OCI-LY7 (cell line): ENCODE measurements around the gene MVK. TPM values are rescaled to one million over a fixed set of nuclear protein-coding genes. Genes with fewer than 3 reads are reported as not detected.

Experiments
- BruUV-seq: library from RNA; stranded (reverse); fragments of 400-500 nt; replicated peaks from 2 replicates; lab custom pipeline; 2021; lab: Mats Ljungman, UMichigan
- CTCF ChIA-PET: fragments of 300-600 bp; sonication (Branson Sonifier 250); formaldehyde crosslinking; loops from one replicate; lab custom pipeline; 2022; ENCODE audit warnings: antibody characterized with exemption; ENCODE audit not compliant: unreplicated experiment; lab: Charles Lee
- POLR2A ChIA-PET: fragments of 300-600 bp; sonication (Branson Sonifier 250); formaldehyde crosslinking; loops from one replicate; lab custom pipeline; 2022; ENCODE audit warnings: antibody characterized with exemption; lab: Charles Lee
- DNase-seq: peaks from one replicate; pipeline ENCODE4 v3.0.0-alpha.2; 2015; ENCODE audit warnings: low spot score
- H2AFZ ChIP-seq: fragments of 200-600 bp; sonication (generic), shearing (Covaris generic); 2 replicates; pipeline ENCODE4 v1.6.1; 2014; ENCODE audit warnings: mild to moderate bottlenecking, antibody characterized with exemption, low read length, moderate library complexity
- H3K27ac ChIP-seq: fragments of 200-600 bp; sonication (generic); 2 replicates; pipeline ENCODE4 v1.5.1; 2014; ENCODE audit warnings: mixed run types, low read depth, mild to moderate bottlenecking, moderate library complexity, low read length, inconsistent platforms; ENCODE audit not compliant: poor library complexity, severe bottlenecking
- H3K36me3 ChIP-seq: fragments of 200-600 bp; sonication (generic); 2 replicates; pipeline ENCODE4 v1.6.1; 2014; ENCODE audit warnings: mild to moderate bottlenecking, antibody characterized with exemption, low read length, moderate library complexity, mixed read lengths; ENCODE audit not compliant: insufficient read depth
- H3K4me1 ChIP-seq: fragments of 200-600 bp; sonication (generic); 2 replicates; pipeline ENCODE4 v1.5.1; 2014; ENCODE audit warnings: mild to moderate bottlenecking, low read length; ENCODE audit not compliant: insufficient read depth, poor library complexity, severe bottlenecking
- H3K4me2 ChIP-seq: fragments of 200-600 bp; sonication (generic); 2 replicates; pipeline ENCODE4 v1.6.1; 2014; ENCODE audit warnings: mild to moderate bottlenecking, low read length
- H3K4me3 ChIP-seq: fragments of 200-600 bp; sonication (generic); 2 replicates; pipeline ENCODE4 v1.5.1; 2014; ENCODE audit warnings: mild to moderate bottlenecking, low read depth, low read length; ENCODE audit not compliant: poor library complexity, severe bottlenecking
- H3K79me2 ChIP-seq: fragments of 200-600 bp; sonication (generic); 2 replicates; pipeline ENCODE4 v1.6.1; 2016; ENCODE audit warnings: low read depth, mild to moderate bottlenecking, low read length, moderate library complexity, mixed read lengths; ENCODE audit not compliant: insufficient read depth
- H3K9me2 ChIP-seq: fragments of 200-600 bp; sonication (generic); 2 replicates; pipeline ENCODE4 v1.6.1; 2016; ENCODE audit warnings: mild to moderate bottlenecking, low read length, mixed read lengths; ENCODE audit not compliant: insufficient read depth
- H3K9me3 ChIP-seq: fragments of 200-600 bp; sonication (generic); 2 replicates; pipeline ENCODE4 v1.6.1; 2014; ENCODE audit warnings: mild to moderate bottlenecking, mixed run types, low read length, mixed read lengths
- H4K20me1 ChIP-seq: fragments of 200-600 bp; sonication (generic); 2 replicates; pipeline ENCODE4 v1.6.1; 2014; ENCODE audit warnings: mild to moderate bottlenecking, antibody characterized with exemption, low read length, moderate library complexity, mixed read lengths; ENCODE audit not compliant: insufficient read depth
- CTCF ChIP-seq: fragments of 200-600 bp; sonication (generic); conservative IDR thresholded peaks from 2 replicates; pipeline ENCODE4 v1.5.1; 2014; ENCODE audit warnings: mild to moderate bottlenecking, antibody characterized with exemption, low read length, moderate library complexity, mixed read lengths
- EZH2phosphoT487 ChIP-seq: fragments of 200-600 bp; sonication (generic); IDR thresholded peaks from 2 replicates; pipeline ENCODE4 v1.6.1; 2018; ENCODE audit warnings: low read depth, borderline replicate concordance, mild to moderate bottlenecking, mixed run types, antibody characterized with exemption, low read length, moderate library complexity, mixed read lengths
- intact Hi-C: fragments of 100-400 bp; cut with micrococcal nuclease; formaldehyde crosslinking; loops from one replicate; pipeline ENCODE4 v1.10.0; 2022; ENCODE audit not compliant: unreplicated experiment
- total RNA-seq, 2 experiments: library from RNA; depleted of rRNA in 1 of 2; stranded (reverse); fragments of >200 nt in 1 of 2; shearing (Covaris generic) in 1 of 2; gene quantifications; 2 replicates each; pipeline ENCODE4 v1.2.3, GENCODE V29; 2014 to 2022

Gene MVK
- total RNA-seq, 2 experiments from 2014 or later, result 27.0 to 47.4 TPM

- ChIA-PET CTCF (no interaction called here), POLR2A (no interaction called here)
- H3K36me3 ChIP-seq, result no peaks in the 10 kb centered on the region
- no peaks in the 10 kb centered on the region for H3K9me2 ChIP-seq
- H4K20me1 ChIP-seq, result no peaks in the 10 kb centered on the region
- intact Hi-C loops, result no loop called here
- no peak for DNase-seq
- H2AFZ ChIP-seq, result no peak overlapping the region
- no peaks in the 10 kb centered on the region for H3K9me3 ChIP-seq
- TF ChIP-seq EZH2phosphoT487 (no peak), CTCF (no peak)
- no peak overlapping the region for H3K4me2 ChIP-seq
- no peak overlapping the region for H3K4me3 ChIP-seq
- BruUV-seq, result no TSS peak
- H3K79me2 ChIP-seq, result no peaks in the 10 kb centered on the region
- no peak overlapping the region for H3K27ac ChIP-seq
- H3K4me1 ChIP-seq, result no peaks in the 10 kb centered on the region
These were observed 32.2 kb upstream of the MVK start for GRCh38 chr12:109541413-109541726.

GRCh38 chr12:109542014-109542413, 31.6 kb upstream of the MVK start:
- Histone ChIP-seq H3K9me3 (no peaks in the 10 kb centered on the region), H3K79me2 (no peaks in the 10 kb centered on the region), H4K20me1 (no peaks in the 10 kb centered on the region), H3K4me2 (no peak overlapping the region), H3K4me3 (no peak overlapping the region), H2AFZ (no peak overlapping the region), H3K36me3 (no peaks in the 10 kb centered on the region), H3K9me2 (no peaks in the 10 kb centered on the region), H3K4me1 (no peaks in the 10 kb centered on the region), H3K27ac (no peak overlapping the region)
- TF ChIP-seq CTCF (no peak), EZH2phosphoT487 (no peak)
- DNase-seq, result no peak
- intact Hi-C loops, result no loop called here
- ChIA-PET CTCF (no interaction called here), POLR2A (no interaction called here)
- no TSS peak for BruUV-seq

- Histone ChIP-seq H3K9me2 (no peaks in the 10 kb centered on the region), H3K36me3 (no peaks in the 10 kb centered on the region), H4K20me1 (no peaks in the 10 kb centered on the region), H3K4me1 (no peaks in the 10 kb centered on the region), H2AFZ (no peak overlapping the region), H3K4me2 (no peak overlapping the region), H3K79me2 (no peaks in the 10 kb centered on the region), H3K4me3 (no peak overlapping the region), H3K9me3 (no peaks in the 10 kb centered on the region), H3K27ac (no peak overlapping the region)
- POLR2A ChIA-PET, result no interaction called here
- BruUV-seq, result no TSS peak
- intact Hi-C loops, result no loop called here
- CTCF ChIA-PET, result no interaction called here
- no peak for DNase-seq
- no peak for TF ChIP-seq EZH2phosphoT487
- TF ChIP-seq CTCF, result no peak
These were observed 30.7 kb upstream of the MVK start for GRCh38 chr12:109542876-109543275.
